Measurements from ENCODE around the gene SCN9A.

DNA sequence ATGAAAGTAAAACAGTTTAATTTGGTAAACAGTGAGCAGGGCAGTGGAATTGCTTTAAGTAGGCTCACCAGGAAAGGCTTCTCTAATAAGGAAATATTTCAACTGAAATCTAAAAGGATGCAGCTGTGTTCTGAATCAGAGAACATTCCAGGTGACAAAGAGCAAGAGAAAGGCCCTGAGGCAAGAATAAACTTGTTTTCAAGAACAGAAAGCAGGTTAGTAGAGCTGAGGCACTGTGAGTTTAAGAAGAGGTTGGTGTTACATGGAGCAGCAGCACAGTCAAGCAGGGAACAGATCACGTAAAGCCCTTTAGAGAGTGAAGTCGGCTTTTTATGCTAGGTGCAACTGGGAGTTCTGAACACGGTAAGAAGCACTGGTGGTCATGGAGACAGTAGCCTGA lies 191.0 kb downstream of the SCN9A start:
- TF ChIP-seq, protein P1, sequence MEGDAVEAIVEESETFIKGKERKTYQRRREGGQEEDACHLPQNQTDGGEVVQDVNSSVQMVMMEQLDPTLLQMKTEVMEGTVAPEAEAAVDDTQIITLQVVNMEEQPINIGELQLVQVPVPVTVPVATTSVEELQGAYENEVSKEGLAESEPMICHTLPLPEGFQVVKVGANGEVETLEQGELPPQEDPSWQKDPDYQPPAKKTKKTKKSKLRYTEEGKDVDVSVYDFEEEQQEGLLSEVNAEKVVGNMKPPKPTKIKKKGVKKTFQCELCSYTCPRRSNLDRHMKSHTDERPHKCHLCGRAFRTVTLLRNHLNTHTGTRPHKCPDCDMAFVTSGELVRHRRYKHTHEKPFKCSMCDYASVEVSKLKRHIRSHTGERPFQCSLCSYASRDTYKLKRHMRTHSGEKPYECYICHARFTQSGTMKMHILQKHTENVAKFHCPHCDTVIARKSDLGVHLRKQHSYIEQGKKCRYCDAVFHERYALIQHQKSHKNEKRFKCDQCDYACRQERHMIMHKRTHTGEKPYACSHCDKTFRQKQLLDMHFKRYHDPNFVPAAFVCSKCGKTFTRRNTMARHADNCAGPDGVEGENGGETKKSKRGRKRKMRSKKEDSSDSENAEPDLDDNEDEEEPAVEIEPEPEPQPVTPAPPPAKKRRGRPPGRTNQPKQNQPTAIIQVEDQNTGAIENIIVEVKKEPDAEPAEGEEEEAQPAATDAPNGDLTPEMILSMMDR (IDR thresholded peaks at IDR 0.05; ENCODE audit: low read depth, low read length, poor library complexity, severe bottlenecking): no peak
- no peak for TF ChIP-seq EZH2phosphoT487 (IDR thresholded peaks at IDR 0.05; ENCODE audit: borderline replicate concordance, low read length)
